ENCODE data around the gene FFAR3. TPM values are rescaled to one million over a fixed set of nuclear protein-coding genes. Genes with fewer than 3 reads are reported as not detected.

Gene FFAR3
- total and polyA plus RNA-seq, 2 of the 13 experiments (the other 11 are each of a cell fraction or from before 2014, with no cell fraction given): not detected

GRCh38 chr19:35395382-35396199, 37.3 kb downstream of the FFAR3 start (continued):
- TF ChIP-seq HOMEZ (CRISPR knock-in tag; IDR thresholded peaks at IDR 0.05; ENCODE audit: low read depth) (no peak), PITX1 (CRISPR knock-in tag; IDR thresholded peaks at IDR 0.05) (no peak), NAIF1 (CRISPR knock-in tag; IDR thresholded peaks at IDR 0.05; ENCODE audit: borderline replicate concordance) (no peak), ZNF597 (CRISPR knock-in tag; IDR thresholded peaks at IDR 0.05) (no peak), SRY (CRISPR knock-in tag; IDR thresholded peaks at IDR 0.05) (no peak), CCDC6 (CRISPR knock-in tag; IDR thresholded peaks at IDR 0.05) (no peak), ZNF549 (CRISPR knock-in tag; IDR thresholded peaks at IDR 0.05) (no peak), E2F5 (CRISPR knock-in tag; conservative IDR thresholded peaks at IDR 0.05) (no peak), HDAC1 (CRISPR knock-in tag; IDR thresholded peaks at IDR 0.05) (peak; percentile 55), MYNN (CRISPR knock-in tag; IDR thresholded peaks at IDR 0.05; ENCODE audit: low read depth) (no peak), AHR (CRISPR knock-in tag; IDR thresholded peaks at IDR 0.05) (no peak), ATF6 (CRISPR knock-in tag; conservative IDR thresholded peaks at IDR 0.05) (no peak)
- TF ChIP-seq, protein P1, sequence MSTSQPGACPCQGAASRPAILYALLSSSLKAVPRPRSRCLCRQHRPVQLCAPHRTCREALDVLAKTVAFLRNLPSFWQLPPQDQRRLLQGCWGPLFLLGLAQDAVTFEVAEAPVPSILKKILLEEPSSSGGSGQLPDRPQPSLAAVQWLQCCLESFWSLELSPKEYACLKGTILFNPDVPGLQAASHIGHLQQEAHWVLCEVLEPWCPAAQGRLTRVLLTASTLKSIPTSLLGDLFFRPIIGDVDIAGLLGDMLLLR (CRISPR knock-in tag; IDR thresholded peaks at IDR 0.05): no peak
- TF ChIP-seq, protein P2, sequence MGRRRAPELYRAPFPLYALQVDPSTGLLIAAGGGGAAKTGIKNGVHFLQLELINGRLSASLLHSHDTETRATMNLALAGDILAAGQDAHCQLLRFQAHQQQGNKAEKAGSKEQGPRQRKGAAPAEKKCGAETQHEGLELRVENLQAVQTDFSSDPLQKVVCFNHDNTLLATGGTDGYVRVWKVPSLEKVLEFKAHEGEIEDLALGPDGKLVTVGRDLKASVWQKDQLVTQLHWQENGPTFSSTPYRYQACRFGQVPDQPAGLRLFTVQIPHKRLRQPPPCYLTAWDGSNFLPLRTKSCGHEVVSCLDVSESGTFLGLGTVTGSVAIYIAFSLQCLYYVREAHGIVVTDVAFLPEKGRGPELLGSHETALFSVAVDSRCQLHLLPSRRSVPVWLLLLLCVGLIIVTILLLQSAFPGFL (CRISPR knock-in tag; IDR thresholded peaks at IDR 0.05): no peak
- TF ChIP-seq, protein P3, sequence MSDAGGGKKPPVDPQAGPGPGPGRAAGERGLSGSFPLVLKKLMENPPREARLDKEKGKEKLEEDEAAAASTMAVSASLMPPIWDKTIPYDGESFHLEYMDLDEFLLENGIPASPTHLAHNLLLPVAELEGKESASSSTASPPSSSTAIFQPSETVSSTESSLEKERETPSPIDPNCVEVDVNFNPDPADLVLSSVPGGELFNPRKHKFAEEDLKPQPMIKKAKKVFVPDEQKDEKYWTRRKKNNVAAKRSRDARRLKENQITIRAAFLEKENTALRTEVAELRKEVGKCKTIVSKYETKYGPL (CRISPR knock-in tag; IDR thresholded peaks at IDR 0.05): no peak
- TF ChIP-seq, protein P4, sequence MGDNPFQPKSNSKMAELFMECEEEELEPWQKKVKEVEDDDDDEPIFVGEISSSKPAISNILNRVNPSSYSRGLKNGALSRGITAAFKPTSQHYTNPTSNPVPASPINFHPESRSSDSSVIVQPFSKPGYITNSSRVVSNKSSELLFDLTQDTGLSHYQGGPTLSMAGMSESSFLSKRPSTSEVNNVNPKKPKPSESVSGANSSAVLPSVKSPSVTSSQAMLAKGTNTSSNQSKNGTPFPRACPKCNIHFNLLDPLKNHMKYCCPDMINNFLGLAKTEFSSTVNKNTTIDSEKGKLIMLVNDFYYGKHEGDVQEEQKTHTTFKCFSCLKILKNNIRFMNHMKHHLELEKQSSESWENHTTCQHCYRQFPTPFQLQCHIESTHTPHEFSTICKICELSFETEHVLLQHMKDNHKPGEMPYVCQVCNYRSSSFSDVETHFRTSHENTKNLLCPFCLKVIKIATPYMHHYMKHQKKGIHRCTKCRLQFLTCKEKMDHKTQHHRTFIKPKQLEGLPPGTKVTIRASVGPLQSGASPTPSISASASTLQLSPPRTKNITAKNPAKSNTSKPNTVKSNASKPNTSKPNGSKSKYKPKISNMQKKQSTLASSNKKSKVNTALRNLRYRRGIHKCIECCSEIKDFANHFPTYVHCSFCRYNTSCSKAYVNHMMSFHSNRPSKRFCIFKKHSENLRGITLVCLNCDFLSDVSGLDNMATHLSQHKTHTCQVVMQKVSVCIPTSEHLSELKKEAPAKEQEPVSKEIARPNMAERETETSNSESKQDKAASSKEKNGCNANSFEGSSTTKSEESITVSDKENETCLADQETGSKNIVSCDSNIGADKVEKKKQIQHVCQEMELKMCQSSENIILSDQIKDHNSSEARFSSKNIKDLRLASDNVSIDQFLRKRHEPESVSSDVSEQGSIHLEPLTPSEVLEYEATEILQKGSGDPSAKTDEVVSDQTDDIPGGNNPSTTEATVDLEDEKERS (CRISPR knock-in tag; IDR thresholded peaks at IDR 0.05): no peak
